ENCODE results near the gene NKX2-4.
"Not testable (repeated sequence)": the region's sequence is repeated elsewhere in the genome, so short reads cannot be mapped to it uniquely, and the experiment has no call there.

The NKX2-4 gene

GRCh38 chr20:21397341-21398108 lies at the start of gene NKX2-4:
Gene NKX2-4, minus strand, starts transcription at chr20:21397526. Its CDS starts 127 bp downstream, at chr20:21397399.
- no peak for DNase-seq

DNA sequence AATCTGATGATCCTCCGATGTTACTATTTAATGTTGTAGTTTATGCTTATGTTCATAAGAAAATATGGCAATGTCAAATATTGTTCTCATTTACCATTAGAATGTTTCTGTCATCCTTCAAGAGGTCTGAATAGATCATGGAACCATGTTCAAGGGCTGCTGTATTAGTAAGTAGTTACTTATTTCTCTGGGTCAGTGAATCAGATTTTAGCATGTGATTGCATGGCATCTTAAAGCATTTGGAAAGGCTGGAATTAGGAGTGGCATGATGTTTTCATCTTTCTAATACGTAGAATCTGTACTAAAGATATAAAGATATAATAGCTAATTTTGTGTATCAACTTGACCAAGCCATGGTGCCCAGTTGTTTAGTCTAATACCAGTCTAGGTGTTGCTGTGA lies 40.5 kb upstream of the NKX2-4 start:
- no peak for DNase-seq

DNA sequence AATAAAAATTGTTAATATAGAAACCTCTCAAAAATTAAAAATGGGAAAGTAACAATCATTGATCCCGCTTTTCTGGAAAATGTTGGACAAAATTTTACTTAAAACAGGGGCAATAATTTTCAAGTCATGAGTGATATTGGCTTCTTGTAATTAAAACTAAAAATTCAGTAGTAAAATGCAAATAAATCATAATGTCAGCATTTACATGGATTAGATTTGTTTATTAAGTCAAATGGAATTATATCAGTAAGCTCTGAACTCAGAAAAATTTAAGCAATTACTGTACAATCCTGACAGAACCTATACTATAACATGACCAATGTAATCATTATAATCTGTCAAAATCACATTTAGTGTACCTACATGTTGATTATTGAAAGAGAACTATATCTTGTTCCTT lies 39.9 kb upstream of the NKX2-4 start:
- no peak for DNase-seq

DNA sequence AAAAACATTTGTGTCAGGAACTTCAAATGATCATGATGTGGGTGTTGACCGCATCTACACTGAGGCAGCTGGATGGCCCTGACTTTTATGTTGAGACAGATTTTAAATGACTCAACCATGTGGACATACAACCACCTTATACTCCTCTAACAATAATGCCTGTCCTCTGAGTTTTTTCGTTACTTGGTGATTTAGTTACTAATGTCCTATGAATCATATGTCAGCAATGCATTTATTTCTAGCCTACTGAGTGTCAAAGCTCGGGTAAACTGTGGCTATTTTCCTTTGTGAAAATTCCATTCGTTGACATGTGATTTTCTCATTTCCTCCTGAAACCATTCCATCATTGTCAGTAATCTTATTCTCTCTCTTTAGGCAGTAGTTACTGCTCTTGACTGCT lies 38.9 kb upstream of the NKX2-4 start:
- DNase-seq = no peak

DNA sequence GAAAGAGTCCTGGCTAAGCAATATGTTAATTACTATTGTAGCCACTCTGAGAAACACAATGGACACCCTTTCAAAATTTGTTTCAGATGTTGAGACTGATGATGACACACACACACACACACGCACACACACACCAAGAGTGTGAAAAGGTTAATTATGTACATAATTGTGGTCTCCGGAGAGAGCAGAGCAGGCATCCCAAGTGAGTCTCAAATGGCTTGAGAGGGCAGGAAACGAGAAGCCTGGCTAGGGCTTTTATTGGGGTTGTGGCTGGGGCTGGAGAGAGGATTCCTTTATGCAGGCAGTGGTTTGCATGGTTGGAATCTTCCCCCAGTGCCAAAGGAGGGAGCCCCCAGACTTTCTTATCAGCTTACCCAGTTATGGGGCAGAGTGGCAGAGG lies 38.2 kb upstream of the NKX2-4 start:
- DNase-seq = no peak

DNA sequence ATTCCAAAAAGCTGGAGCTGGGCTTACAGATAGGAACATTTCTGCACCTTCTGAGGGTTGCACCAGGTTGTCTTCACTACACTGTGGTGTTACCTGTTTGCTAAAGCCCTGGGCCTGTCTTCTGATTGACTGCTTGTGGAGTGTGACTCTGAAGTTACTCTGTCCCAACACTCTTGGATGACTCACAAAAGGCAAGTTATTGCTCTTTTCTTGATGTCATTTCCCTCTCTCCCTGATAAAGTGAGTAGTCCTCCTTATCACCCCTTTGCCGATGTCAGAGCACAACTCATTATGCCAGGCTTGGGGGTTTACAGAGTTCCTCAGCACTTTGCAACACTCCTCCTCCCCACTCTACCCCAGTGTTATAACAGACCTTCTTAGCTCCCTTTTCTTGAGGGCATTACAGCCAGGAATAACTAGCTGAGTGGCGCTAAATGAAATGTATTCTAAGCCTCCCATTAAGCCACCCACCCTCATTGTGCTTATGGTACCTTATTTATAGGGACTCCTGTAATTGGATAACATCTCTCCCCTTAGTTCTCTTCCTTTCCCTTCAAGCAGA lies 36.1 kb upstream of the NKX2-4 start:
- DNase-seq = no peak

- DNase-seq = no peak
Measured at GRCh38 chr20:21432911-21433310, 35.6 kb upstream of the NKX2-4 start.

DNA sequence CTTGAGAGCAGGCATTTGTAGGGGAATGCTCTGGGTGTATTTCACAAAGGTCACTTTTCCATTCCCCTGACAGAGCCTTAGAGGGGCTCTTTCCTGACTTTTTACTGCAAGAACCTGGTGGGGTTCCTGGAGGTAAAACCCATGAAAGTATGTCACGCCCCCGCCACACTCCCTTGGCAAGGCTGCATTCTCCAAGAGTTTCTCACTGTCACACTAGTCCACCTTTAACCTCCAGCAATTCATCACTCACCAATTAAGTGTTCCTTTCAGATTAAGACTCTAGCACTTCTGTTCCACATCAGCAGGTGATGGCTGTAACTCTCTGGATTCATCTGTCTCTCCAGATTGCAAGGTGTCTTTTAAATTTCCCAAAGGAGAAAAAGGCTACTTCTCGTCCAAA lies 32.7 kb upstream of the NKX2-4 start:
- no peak for DNase-seq

GRCh38 chr20:21424846-21425245 lies 27.5 kb upstream of the NKX2-4 start:
- no peak for DNase-seq

- not testable (repeated sequence) for DNase-seq
Measured at GRCh38 chr20:21423712-21424111, 26.4 kb upstream of the NKX2-4 start.

- no peak for DNase-seq
Measured at GRCh38 chr20:21421601-21422236, 24.4 kb upstream of the NKX2-4 start.

DNA sequence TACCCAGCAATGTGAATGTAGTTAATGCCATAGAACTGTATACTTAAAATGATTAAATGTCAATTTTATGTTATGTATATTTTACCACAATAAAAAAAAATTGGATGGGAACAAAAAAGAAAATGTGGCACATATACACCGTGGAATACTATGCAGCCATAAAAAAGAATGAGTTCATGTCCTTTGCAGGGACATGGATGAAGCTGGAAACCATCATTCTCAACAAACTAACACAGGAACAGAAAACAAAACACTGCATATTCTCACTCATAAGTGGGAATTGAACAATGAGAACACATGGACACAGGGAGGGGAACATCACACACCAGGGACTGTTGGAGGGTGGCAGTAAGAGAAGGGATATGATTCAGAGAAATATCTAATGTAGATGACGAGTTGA lies 21.8 kb upstream of the NKX2-4 start:
- not testable (repeated sequence) for DNase-seq

DNA sequence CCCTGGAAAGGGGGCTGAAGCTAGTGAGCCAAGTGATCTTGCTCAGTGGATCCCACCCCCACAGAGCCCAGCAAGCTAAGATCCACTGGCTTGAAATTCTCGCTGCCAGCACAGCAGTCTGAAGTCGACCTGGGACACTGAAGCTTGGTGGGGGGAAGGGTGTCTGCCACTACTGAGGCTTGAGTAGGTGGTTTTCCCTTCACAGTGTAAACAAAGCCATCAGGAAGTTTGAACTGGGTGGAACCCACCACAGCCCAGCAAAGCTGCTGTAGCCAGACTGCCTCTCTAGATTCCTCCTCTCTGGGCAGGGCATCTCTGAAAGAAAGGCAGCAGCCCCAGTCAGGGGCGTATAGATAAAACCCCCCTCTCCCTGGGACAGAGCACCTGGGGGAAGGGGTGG lies 16.7 kb upstream of the NKX2-4 start:
- not testable (repeated sequence) for DNase-seq

- no peak for DNase-seq
Measured at GRCh38 chr20:21411725-21412124, 14.4 kb upstream of the NKX2-4 start.

- DNase-seq = no peak
Measured at GRCh38 chr20:21399005-21399475, 1.7 kb upstream of the NKX2-4 start.

GRCh38 chr20:21398109-21399004 lies 1.0 kb upstream of the NKX2-4 start:
- no peak for DNase-seq

DNA sequence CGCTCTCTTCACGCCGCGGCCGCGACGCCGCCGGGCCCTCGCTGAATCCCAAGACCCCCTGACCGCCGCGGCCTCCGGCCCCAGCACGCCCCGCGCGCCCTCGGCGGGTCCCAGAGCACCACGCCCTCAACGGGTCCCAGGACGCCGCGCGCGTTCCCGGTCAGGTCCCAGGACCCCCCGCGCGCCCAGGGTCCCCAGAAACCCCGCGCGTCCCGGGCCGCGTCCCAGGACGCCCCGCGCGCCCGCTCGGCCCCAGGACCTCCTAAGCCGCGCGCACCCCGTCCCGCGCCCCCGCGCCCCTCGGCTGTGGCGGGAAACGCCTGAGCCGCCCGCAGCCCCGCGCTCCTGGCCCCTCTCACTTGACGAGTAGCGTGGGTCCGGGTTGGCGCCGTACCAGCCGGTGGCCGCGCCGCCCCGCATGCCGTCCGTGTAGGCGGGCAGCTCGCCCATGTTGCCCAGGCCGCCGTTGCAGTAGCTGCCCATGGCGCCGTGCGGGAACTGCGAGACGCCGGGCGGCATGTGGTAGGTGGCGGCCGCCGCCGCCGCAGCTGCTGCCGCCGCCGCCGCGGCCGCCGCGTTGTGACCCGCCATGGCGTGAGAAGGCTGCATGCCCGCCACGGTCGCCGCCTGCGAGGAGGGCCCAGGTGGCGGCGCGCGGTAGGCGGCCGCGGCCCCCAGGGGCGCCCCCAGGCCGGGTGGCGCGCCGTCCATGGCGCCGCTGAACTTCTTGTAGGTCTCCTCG lies 556 bp downstream of the NKX2-4 start:
- no peak for DNase-seq

DNA sequence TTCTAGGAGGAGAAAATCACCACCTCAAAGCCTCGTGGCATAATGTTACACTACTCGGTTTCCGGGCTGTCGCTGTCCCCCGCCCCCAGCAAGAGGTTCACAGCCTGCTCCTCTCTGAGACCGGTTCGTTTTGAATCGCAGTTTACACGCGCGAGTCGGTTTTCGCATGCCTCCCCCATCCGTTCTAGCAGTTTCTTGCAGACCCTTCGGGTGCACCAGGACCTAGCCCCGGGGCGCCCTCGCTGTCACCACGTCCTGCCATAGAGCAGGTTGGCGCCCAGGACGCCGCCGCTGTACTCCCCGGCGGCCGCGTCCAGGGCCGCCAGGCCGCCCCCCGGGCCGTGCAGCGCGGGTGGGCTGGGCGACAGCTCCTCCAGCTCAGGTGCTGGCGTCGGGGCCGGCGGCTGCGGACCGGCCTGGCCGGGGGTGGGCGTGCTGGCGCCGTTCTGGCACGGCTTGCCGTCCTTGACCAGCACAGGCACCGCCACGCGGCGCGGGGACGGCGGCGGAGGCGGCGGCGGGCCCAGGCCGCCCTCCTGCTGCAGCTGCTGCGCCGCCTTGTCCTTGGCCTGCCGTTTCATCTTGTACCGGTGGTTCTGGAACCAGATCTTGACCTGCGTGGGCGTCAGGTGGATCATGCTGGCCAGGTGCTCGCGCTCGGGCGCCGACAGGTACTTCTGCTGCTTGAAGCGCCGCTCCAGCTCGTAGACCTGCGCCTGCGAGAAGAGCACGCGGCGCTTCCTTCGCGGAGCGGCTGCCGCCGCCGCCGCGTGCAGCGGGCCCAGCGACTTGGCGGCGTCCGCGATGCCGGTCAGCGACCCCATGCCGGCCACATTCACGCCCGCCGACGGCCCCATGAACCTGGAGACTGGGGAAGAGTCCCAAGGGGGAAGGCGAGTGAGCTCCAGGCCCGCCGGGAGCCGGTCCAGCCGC lies 1.4 kb downstream of the NKX2-4 start:
- DNase-seq = no peak

- DNase-seq = no peak
Measured at GRCh38 chr20:21395051-21395665, 2.2 kb downstream of the NKX2-4 start.

GRCh38 chr20:21394551-21394950 lies 2.8 kb downstream of the NKX2-4 start:
- DNase-seq = no peak

All from NCI-H1694 (cell line).